Measurements from ENCODE around the gene LNPEP.
"Not testable (repeated sequence)": the region's sequence is repeated elsewhere in the genome, so short reads cannot be mapped to it uniquely, and the experiment has no call there.

Gene LNPEP

DNA sequence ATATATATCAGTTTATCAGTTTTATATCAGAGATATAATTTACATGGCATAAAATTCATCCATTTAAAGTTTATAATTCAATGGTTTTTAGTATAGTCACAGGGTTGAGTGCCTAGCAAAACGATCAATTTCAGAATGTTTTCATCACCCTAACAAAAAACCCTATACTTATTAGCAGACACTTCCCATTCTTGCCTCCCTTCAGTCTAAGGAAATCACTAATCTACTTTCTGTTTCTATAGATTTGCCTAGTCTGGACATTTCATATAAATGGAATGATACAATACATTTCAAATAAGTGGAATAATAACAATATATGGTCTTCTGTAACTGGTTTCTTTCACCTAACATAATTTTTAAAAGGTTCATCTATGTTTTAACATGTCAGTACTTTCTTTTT, 9.6 kb upstream of the LNPEP start:
- peaks cover 7% of the 10 kb centered on the region; the same call in 1 of the 2 replicates for H3K4me1 ChIP-seq
- H3K36me3 ChIP-seq: no peaks in the 10 kb centered on the region
- H3K9me3 ChIP-seq: no peaks in the 10 kb centered on the region
- TF ChIP-seq, protein P1, sequence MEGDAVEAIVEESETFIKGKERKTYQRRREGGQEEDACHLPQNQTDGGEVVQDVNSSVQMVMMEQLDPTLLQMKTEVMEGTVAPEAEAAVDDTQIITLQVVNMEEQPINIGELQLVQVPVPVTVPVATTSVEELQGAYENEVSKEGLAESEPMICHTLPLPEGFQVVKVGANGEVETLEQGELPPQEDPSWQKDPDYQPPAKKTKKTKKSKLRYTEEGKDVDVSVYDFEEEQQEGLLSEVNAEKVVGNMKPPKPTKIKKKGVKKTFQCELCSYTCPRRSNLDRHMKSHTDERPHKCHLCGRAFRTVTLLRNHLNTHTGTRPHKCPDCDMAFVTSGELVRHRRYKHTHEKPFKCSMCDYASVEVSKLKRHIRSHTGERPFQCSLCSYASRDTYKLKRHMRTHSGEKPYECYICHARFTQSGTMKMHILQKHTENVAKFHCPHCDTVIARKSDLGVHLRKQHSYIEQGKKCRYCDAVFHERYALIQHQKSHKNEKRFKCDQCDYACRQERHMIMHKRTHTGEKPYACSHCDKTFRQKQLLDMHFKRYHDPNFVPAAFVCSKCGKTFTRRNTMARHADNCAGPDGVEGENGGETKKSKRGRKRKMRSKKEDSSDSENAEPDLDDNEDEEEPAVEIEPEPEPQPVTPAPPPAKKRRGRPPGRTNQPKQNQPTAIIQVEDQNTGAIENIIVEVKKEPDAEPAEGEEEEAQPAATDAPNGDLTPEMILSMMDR (IDR thresholded peaks at IDR 0.05; ENCODE audit: low read depth, low read length): no peak
- no peaks in the 10 kb centered on the region for H3K27me3 ChIP-seq
- no peak overlapping the region for H3K4me3 ChIP-seq (ENCODE audit: low read depth, low read length)
- DNase-seq: no peak

DNA sequence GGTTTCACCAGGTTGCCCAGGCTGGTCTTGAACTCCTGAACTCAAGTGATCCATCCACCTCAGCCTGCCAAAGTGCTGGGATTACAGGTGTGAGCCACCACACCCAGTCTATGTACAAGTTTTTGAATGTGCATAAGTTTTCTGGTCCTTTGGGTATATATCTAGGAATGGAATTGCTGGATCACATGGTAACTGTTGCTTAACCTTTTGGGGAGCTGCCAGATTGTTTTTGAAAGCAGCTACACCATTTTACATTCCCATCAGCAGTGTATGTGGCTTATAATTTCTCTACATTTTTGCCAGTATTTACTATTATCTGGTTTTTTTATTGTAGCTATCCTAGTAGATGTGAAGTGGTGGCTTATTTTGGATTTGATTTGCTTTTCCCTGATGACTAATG, 8.9 kb upstream of the LNPEP start:
- TF ChIP-seq, protein P1 (IDR thresholded peaks at IDR 0.05; ENCODE audit: low read depth, low read length): no peak
- Histone ChIP-seq H3K36me3 (no peaks in the 10 kb centered on the region), H3K9me3 (no peaks in the 10 kb centered on the region), H3K4me3 (ENCODE audit: low read depth, low read length) (no peak overlapping the region), H3K27me3 (no peaks in the 10 kb centered on the region), H3K4me1 (peaks cover 7% of the 10 kb centered on the region; the same call in 1 of the 2 replicates)
- no peak for DNase-seq

DNA sequence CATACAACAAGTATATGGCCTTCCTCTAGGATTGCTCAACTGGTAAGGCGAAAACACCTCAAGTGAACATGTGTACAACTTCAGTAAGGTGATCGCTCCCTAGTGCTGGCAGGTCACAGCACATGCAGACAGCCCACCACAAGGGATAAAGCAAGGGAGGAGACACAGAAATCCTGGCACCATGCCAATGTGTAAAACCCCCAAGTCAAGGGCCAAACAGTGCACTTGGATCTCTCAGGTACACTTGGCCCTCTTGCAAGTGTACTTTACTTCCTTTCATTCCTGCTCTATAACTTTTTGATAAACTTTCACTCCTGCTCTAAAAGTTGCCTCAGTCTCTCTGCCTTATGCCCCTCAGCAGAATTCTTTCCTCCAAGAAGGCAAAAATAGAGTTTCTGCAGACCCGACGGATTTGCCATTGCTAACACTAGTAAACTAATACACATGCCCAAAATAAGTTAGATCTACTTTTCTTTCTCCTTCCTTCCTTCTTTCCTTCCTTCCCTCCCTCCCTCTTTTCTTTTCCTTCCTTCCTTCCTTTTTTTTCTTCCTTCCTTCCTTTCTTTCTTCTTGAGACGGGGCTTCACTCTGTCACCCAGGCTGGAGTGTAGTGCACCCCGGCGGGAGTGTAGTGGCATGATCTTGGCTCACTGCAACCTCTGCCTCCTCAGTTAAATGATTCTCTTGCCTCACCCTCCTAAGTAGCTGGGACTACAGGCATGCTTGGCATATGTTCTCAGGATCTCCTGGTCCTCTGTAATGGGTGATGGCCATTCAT, 6.8 kb upstream of the LNPEP start:
- Histone ChIP-seq H3K9me3 (no peaks in the 10 kb centered on the region), H3K4me3 (ENCODE audit: low read depth, low read length) (no peak overlapping the region), H3K4me1 (peaks cover 7% of the 10 kb centered on the region; the same call in 1 of the 2 replicates), H3K36me3 (no peaks in the 10 kb centered on the region), H3K27me3 (no peaks in the 10 kb centered on the region)
- TF ChIP-seq, protein P1 (IDR thresholded peaks at IDR 0.05; ENCODE audit: low read depth, low read length): no peak
- no peak for DNase-seq

DNA sequence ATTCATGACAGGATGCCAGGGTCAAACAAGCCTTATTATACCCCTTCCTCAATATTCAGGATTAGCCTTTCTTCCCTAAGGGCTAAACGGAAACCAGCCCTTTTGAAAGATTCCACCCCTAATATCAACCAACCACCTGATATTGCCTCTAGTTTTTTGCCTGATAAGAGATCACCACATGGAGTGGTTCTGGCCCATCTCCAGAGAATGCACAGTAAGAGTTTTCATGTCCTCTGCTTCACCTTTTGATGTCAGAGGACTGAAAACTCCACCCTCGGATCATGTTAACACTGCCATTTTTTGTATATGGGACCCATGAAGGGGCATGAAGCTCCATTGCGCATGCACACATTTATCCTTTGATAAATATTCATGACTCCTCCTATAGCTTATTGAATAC, 5.8 kb upstream of the LNPEP start:
- Histone ChIP-seq H3K27me3 (no peaks in the 10 kb centered on the region), H3K36me3 (no peaks in the 10 kb centered on the region), H3K9me3 (no peaks in the 10 kb centered on the region), H3K4me1 (peaks cover 7% of the 10 kb centered on the region; the same call in 1 of the 2 replicates), H3K4me3 (ENCODE audit: low read depth, low read length) (no peak overlapping the region)
- TF ChIP-seq, protein P1 (IDR thresholded peaks at IDR 0.05; ENCODE audit: low read depth, low read length): no peak
- no peak for DNase-seq

DNA sequence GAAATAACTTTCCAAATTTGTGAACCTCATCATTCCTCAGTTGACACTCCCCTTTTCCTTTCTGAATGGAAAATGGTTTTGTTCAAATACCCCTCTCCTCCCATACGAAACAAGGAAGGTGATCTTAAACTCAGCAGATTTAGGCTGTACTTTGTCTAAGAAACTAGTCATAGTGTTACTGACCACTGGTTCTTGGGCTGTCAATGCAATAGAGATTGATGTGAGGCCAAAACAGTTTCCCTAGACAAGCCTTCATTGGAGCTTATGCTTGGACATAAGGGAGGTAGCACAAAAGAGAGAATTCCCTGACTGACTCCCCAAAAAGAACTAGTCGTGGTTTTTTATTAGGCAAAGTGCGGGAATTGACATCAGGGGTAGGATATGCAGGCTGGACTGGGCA, 5.3 kb upstream of the LNPEP start:
- no peak overlapping the region for H3K4me3 ChIP-seq (ENCODE audit: low read depth, low read length)
- H3K9me3 ChIP-seq: no peaks in the 10 kb centered on the region
- no peaks in the 10 kb centered on the region for H3K27me3 ChIP-seq
- H3K4me1 ChIP-seq: peaks cover 7% of the 10 kb centered on the region; the same call in 1 of the 2 replicates
- TF ChIP-seq, protein P1 (IDR thresholded peaks at IDR 0.05; ENCODE audit: low read depth, low read length): no peak
- no peaks in the 10 kb centered on the region for H3K36me3 ChIP-seq
- DNase-seq: no peak

DNA sequence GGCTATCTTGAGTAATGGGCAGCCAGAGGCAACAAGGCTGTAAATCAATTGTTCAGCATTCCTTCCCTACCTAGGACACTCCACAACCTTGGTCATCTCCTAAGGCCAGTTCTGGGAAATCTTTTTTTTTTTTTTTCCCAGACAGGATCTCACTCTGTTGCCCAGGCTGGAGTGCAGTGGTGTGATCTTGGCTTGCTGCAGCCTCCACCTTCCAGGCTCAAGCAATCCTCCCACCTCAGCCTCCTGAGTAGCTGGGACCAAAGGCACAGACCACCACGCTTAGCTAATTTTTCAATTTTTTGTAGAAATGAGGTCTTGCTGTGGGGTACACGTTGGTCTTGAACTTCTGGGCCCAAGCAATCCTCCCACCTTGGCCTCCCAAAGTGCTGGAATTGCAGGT, 4.8 kb upstream of the LNPEP start:
- H3K9me3 ChIP-seq; H3K36me3 ChIP-seq; H3K4me1 ChIP-seq; H3K4me3 ChIP-seq (ENCODE audit: low read depth, low read length); DNase-seq; H3K27me3 ChIP-seq: not testable (repeated sequence)
